Vein endothelial cell (primary cell): ENCODE data around the gene ZNF766. TPM values are rescaled to one million over a fixed set of nuclear protein-coding genes. Genes with fewer than 3 reads are reported as not detected.

Source experiments
- small RNA-seq: library from RNA; depleted of rRNA; stranded (forward); fragments of <200 nt; gene quantifications from one replicate; pipeline ENCODE3, GENCODE V24; 2012
- total RNA-seq: library from RNA; depleted of rRNA; stranded (reverse); fragments of >200 nt; gene quantifications from 2 replicates; pipeline ENCODE4 v1.2.3, GENCODE V29; 2012

The ZNF766 gene
- total RNA-seq = 9.8 and 10.5 TPM in 2 replicates

GRCh38 chr19:52269338-52270261 lies at the start of gene ZNF766:
ZNF766 (plus strand) TSS chr19:52269587; CDS start chr19:52269614, 27 bp downstream.

DNA sequence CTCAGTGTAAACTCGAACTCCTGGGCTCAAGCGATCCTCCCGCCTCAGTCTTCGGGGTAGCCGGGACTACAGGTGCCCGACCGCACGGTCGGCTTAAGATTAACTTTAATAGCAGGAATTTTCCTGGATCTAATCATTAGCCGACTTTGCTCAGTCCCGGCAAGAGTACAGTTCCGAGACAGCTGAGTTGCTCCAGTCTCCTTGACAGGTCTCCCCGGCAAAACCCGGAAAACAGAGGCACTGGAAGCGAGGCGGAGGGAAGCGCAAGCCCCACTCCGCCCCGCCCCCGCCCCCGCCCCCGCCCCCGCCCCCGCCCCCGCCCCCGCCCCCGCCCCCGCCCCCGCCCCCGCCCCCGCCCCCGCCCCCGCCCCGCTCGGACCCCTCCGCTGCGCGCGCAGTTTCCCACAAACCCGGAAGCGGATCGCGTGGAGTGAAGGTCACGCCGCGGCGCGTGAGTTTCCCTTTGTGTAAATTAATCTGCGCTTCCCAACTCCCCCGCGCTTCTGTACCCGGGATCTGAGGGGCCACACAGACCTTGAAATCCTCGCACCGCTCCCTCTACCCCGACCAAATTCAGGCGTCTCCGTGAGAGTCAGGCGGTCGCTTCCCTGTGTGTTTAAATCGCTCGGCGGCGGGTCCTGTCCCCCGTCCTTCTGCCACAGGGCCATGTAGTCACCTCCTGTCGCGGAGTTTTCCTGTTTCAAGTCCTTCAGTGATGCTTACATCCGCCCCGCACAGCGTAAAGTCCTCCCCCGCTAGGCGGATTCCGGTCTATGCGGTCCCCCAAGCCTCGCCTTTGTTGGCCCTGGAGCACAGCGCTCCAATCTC lies 27.6 kb downstream of the ZNF766 start, which contains the start of gene ZNF480:
TSS of gene ZNF480 (plus strand) at position 397 of the 828 bp plus-strand sequence. CDS start 3,244 bp downstream, outside the sequence.

DNA sequence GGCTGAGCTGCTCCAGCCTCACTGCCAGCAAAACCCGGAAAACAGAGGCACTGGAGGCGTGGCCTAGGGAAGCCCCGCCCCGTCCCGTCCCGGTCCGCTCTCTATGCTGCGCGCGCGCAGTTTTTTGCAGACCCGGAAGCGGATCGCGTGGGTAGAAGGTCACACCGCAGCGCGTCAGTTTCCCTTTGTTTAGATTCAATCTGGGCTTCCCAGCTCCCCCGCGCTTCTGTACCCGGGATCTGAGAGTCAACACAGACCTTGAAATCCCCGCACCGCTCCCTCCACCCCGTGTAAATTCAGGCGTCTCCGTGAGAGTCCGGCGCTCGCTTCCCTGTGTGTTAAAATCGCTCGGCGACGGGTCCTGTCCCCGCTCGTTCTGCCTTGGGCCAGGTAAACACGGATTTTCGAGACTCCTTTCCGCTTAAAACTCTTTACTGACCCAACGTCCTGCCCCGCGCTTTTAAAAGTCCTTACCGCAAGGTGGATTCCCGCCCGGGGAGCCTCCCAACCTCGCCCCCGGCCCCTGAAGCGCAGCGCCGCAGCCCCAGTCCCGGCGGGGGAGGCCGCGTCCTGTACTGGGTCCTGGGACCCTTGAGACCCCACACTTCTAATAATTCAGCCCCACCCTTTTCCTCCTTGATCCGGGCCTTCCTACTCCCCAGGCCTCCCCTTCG lies 66.9 kb downstream of the ZNF766 start, which contains the start of gene ZNF610:
TSS of gene ZNF610 (plus strand) at position 127 of the 674 bp plus-strand sequence. CDS start 12,930 bp downstream, outside the sequence.

Small RNA genes lying within 50 kb of the gene (small RNA-seq; reads per million reads assigned to genes)
- gene MIR643 (2.2 reads per million, percentile 81 among the genes with 10 or more reads in this experiment), gene MIR6801 (not detected), gene RF00019 (not detected)

Other genes with a start within 250 kb of the ZNF766 start
- 10.1 and 12.3 TPM in 2 replicates for gene ZNF614, start 241.2 kb upstream of the ZNF766 start, total RNA-seq
- 4.9 and 5.7 TPM in 2 replicates for gene ZNF432, start 220.7 kb upstream of the ZNF766 start, total RNA-seq
- 17.8 and 20.9 TPM in 2 replicates for gene ZNF841, start 173.8 kb upstream of the ZNF766 start, total RNA-seq
- gene ZNF616, start 129.6 kb upstream of the ZNF766 start, total RNA-seq = 8.5 and 11.1 TPM in 2 replicates
- 4.9 and 6.8 TPM in 2 replicates for gene ZNF836, start 98.0 kb upstream of the ZNF766 start, total RNA-seq
- 237 and 244 TPM in 2 replicates for gene PPP2R1A, start 79.5 kb upstream of the ZNF766 start, total RNA-seq
- 7.2 and 7.8 TPM in 2 replicates for gene ZNF480, start 27.6 kb downstream of the ZNF766 start, total RNA-seq
- gene ZNF610, start 66.7 kb downstream of the ZNF766 start, total RNA-seq = 2.9 and 3.3 TPM in 2 replicates
- 14.0 and 17.3 TPM in 2 replicates for gene ZNF880, start 100.3 kb downstream of the ZNF766 start, total RNA-seq
- gene ZNF528, start 128.3 kb downstream of the ZNF766 start, total RNA-seq = 18.6 and 41.7 TPM in 2 replicates
- not detected in 2 replicates for gene ZNF534, start 159.6 kb downstream of the ZNF766 start, total RNA-seq
- gene ZNF578, start 184.0 kb downstream of the ZNF766 start, total RNA-seq = 2.3 and 3.2 TPM in 2 replicates